GM04504 (cell line): Measurements from ENCODE around the gene CFAP46.

ENCODE experiments used
- DNase-seq: peaks from one replicate; pipeline ENCODE4 v3.0.0-alpha.2; 2012; ENCODE audit warnings: low read depth

The CFAP46 gene

GRCh38 chr10:132842397-132842796 is 100.0 kb downstream of the CFAP46 start:
- DNase-seq: no peak

DNA sequence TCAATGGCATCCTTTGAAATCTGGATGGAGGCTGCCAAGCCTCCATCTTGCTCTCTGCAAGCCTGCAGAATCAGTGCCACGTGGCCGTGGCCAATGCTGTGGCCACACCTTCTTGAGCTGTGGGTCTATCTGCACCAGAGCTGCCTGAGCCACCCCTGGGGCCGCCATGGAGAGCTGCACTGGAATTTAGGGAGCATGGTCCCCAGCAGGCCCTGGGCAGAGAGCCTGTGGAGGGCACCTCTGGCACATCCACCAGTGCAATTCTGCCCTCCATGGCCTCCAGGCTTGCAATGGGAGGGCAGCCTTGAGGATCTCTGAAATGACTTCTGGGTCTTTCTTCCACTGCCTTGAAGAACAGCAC is 100.8 kb downstream of the CFAP46 start:
- no peak for DNase-seq

- DNase-seq: no peak
Observed at GRCh38 chr10:132840698-132841614, 101.4 kb downstream of the CFAP46 start.

DNA sequence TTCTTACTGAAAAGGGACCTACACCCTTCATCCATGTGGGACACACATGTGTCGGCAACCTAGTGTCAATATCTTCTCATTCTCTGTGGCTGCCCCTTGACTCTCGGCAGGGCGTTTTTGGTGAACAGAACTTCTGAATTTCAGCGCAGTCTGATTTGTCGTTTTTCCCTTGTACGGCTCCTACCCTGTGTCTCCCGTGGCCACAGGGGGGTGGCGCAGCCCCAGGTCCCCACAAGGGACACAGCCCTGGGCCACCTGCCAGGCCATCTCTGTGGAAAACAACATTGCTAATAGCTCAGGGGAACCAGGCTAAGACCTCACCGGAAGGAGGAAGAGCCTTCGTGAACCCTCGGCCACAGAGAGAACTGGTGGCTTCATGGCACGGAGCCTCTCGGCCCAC is 103.3 kb downstream of the CFAP46 start:
- DNase-seq: no peak

GRCh38 chr10:132838346-132838970 is 103.9 kb downstream of the CFAP46 start:
- no peak for DNase-seq

DNA sequence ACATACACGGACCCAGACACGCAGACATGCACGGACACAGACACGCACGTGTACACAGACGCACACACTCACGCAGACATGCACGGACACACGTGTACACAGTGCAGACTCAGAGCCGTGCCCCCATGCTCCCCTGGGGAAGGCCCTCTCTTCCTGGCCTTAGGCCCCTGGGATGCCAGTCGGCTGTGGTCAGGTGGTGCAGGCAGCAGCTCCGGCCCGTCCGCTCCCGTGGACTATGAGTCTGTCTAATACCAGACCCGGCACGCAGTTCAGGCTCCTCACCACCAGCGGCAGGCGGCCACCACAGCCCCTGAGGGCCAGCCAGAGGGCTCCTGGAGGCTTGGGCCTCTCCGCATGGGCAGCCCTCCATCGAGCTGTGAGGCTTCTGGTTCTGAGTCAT is 104.5 kb downstream of the CFAP46 start:
- no peak for DNase-seq

GRCh38 chr10:132836832-132837540 is 105.4 kb downstream of the CFAP46 start:
- DNase-seq: peak; percentile 3

GRCh38 chr10:132836248-132836831 is 106.0 kb downstream of the CFAP46 start:
- no peak for DNase-seq

DNA sequence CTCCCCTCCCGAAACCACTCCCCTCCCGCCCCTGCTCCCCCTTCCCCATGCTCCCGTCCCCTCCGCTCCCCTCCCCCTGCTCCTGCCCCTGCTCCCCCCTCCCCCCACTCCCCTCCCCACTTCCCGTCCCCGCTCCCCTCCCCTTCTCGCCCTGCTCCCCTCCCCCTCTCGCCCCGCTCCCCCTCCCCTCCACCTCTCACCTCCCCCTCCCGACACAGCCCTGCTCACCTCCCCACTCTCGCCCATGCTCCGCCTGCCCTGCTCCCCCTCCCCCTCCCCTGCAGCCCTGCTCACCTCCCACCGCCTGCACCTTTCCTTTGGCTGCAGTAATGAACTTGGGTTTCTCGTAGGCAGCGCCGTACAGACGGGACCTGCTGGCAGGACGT is 106.5 kb downstream of the CFAP46 start:
- no peak for DNase-seq

- DNase-seq: no peak
Observed at GRCh38 chr10:132834891-132835847, 107.2 kb downstream of the CFAP46 start.

GRCh38 chr10:132834311-132834761 is 108.0 kb downstream of the CFAP46 start:
- no peak for DNase-seq

DNA sequence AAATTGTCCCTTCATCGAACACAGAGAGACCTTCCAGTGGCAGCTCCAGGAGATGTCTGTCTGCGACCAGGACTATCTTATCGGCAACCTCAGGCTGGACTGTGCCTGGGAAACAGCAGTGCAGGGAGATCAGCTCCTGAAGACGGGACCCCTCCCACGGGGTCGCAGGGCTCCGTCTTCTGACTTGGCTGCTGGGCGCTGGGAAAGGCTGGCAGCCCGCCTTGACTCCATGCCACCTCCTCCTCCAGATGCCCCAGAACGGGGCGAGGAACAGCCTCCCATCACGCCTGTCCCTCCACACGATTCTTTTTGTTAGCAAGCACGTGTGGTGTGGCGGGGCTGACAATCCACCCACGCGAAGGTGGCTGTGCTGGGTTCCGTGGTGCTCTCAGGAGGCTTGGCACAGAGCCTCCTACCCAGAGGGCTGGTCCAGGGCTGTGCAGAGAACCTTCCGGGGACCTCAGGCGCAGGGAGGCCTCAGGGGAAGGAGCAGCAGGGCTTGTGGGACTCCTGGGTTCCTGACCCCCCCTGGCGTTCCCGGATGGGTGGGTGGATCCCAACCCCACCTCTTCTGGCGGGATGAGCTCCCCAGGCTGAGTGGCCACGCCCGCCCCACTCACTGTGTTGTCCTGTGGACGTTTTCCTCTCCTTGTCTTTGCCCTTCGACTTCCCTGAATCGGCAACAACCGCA is 108.8 kb downstream of the CFAP46 start:
- no peak for DNase-seq

GRCh38 chr10:132832186-132832969 is 110.0 kb downstream of the CFAP46 start:
- no peak for DNase-seq

DNA sequence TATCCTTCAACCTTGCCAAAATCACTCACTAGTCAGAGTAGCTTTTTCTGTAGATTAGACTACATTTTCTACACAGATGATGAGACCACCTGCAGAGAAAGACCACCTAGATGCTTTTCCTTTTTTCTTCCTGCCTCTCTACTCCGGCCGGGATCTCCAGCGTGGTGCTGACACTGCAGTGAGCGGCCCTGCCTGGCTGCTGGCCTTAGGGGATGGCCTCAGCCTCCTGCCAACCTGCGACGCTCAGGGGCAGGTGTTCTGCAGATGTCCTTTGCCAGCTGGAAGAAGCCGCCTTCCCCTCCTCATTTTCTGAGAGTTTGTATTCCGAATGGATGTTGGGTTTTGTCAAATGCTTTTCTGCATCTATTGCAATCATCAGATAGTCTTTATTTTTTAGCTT is 113.0 kb downstream of the CFAP46 start:
- no peak for DNase-seq

DNA sequence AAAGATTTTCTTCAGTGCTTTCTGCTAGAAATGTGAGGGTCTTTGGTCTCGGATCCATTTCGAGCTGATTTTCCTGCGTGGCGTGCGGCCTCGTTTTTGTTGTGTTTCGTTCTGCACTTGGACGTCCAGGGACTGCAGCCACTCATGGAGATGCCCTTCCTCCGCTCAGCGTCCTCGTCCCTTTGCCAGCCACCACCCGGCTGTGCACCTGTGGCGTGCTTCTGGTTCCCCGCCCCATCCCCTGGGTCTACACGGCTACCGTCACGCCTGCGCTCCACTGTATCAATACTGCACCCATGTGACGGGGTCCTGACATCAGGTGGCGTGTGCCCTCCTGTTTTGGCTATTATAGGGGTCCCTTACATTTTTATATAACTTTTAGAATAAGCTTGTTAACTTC is 113.7 kb downstream of the CFAP46 start:
- DNase-seq: no peak

- DNase-seq: no peak
Observed at GRCh38 chr10:132827861-132828539, 114.4 kb downstream of the CFAP46 start.

- no peak for DNase-seq
Observed at GRCh38 chr10:132827423-132827789, 115.0 kb downstream of the CFAP46 start.

DNA sequence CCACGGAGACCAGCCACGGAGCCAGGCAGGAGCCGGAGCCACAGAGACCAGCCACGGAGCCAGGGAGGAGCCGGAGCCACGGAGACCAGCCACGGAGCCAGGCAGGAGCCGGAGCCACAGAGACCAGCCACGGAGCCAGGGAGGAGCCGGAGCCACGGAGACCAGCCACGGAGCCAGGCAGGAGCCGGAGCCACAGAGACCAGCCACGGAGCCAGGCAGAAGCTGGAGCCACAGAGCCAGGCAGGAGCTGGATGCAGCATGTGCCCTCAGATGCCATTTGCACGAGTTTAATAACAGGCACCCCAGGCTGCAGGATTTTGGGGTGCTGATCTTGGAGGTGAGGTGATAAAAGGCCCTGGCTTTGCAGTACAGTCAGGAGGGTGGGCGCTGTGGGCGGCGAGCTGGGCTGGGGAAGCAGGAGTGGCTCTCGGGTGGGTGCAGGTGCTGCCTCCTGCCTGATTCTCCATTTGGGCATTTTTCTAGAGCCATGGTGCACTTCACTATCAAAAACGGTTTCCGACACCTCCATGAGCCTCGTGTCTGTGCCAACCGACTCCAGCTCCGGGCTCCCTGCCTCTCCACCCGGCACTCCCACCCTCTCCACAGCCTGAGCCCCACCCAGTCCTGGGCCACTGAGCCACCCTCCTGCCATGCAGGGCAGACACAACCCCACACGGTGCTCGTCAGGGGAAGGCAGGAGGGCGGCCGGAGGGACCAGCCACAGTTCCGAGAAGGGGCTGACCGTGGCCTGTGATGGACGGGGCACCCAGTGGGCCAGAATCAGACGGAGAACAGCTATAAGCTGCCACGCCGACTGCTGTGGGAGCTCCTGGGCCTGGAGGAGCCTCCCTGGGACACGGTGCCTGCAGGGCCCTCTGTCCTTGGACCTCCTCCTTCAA is 115.6 kb downstream of the CFAP46 start:
- no peak for DNase-seq
